HG03159 (cell line): ENCODE results near the gene FANCD2.
"Not testable (repeated sequence)": the region's sequence is repeated elsewhere in the genome, so short reads cannot be mapped to it uniquely, and the experiment has no call there.

Experiments
- ATAC-seq: cut with Tn5 transposase; IDR thresholded peaks from one replicate; pipeline ENCODE4 v1.9.1; 2021; ENCODE audit warnings: mild to moderate bottlenecking, moderate library complexity; ENCODE audit not compliant: unreplicated experiment

FANCD2 gene

GRCh38 chr3:10099041-10099440 is 72.8 kb downstream of the FANCD2 start:
- ATAC-seq = no peak

DNA sequence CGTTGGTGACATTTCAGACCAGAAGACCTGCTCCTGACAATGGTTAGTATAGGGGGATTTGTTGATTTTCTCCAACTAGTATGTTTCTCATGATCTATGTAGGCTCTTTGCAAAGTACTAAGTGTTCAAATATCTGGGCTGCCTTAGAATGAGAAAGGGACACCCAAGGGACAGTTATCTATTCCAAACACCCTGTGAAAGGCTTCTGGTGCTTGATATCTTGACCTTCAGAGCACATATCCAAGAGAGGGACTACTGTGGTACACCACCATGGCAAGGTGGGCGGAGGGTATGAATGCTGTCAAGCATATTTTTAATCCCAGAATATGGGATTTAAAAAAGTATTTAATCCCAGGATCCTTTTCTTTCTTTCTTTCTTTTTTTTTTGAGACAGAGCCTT is 80.7 kb downstream of the FANCD2 start:
- ATAC-seq = no peak

DNA sequence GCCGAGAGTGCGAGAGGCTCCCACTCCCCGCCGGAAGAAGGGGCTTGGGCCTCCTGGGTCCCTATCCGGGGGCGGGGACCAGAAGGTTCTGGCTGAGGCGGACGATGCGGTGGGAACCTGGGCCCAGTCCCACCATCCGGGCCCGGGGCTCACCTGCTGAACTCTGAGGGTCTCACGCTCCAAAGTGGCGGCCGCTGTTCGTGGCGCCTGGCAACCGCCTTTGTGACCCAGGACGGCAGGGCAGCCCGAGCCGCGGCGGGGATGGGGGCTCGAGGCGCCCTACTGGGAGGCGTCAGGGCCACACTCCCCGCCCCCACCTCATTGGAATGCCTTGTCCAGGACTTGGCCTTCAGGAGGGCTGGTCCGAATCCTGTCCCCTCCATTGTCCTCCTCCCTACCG is 81.9 kb downstream of the FANCD2 start, which contains the start of gene FANCD2OS:
TSS of gene FANCD2OS (minus strand) at position 165 of the 400 bp plus-strand sequence. CDS start 3,481 bp downstream, outside the sequence.
- no peak for ATAC-seq

GRCh38 chr3:10115326-10116137 is 89.3 kb downstream of the FANCD2 start, which contains the start of gene BRK1:
TSS of gene BRK1 (plus strand) at chr3:10115675. CDS start at chr3:10115702, 27 bp downstream.
- peak; percentile 97 for ATAC-seq

DNA sequence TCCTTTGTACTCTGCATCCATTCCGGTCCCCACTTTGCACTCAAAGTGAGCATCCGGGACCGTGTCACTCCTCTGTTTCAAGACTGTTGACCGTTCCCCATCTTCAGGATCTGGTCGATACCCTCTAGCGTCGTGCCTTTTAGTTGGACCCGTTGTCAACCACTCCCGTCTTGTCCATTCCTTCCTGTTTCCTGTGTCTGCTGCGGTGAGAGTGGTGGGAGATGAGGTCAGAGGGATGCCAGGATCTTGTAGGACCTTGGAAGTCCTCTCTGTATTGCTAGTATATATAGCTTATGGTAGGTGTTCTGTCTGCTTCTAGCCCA is 89.9 kb downstream of the FANCD2 start:
- ATAC-seq = peak; percentile 19

- no peak for ATAC-seq
Measured at GRCh38 chr3:10116928-10117327, 90.7 kb downstream of the FANCD2 start.

- ATAC-seq = no peak
Measured at GRCh38 chr3:10119376-10119775, 93.1 kb downstream of the FANCD2 start.

GRCh38 chr3:10121064-10121463 is 94.8 kb downstream of the FANCD2 start:
- ATAC-seq = no peak

GRCh38 chr3:10122724-10123123 is 96.5 kb downstream of the FANCD2 start:
- no peak for ATAC-seq

DNA sequence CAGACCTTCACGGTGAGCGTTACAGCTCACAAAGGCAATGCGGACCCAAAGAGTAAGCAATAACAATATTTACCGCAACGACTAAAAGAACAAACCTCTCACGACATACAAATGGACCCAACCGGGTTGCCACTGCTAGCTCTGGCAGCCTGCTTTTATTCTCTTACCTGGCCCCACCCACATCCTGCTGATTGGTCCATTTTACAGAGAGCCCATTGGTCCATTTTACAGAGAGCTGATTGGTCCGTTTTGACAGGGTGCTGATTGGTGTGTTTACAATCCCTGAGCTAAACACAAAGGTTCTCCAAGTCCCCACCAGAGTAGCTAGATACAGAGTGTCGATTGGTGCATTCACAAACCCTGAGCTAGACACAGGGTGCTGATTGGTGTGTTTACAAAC is 109.6 kb downstream of the FANCD2 start:
- ATAC-seq = not testable (repeated sequence)

- no peak for ATAC-seq
Measured at GRCh38 chr3:10136426-10137005, 110.3 kb downstream of the FANCD2 start.

- ATAC-seq = no peak
Measured at GRCh38 chr3:10137178-10137577, 110.9 kb downstream of the FANCD2 start.

DNA sequence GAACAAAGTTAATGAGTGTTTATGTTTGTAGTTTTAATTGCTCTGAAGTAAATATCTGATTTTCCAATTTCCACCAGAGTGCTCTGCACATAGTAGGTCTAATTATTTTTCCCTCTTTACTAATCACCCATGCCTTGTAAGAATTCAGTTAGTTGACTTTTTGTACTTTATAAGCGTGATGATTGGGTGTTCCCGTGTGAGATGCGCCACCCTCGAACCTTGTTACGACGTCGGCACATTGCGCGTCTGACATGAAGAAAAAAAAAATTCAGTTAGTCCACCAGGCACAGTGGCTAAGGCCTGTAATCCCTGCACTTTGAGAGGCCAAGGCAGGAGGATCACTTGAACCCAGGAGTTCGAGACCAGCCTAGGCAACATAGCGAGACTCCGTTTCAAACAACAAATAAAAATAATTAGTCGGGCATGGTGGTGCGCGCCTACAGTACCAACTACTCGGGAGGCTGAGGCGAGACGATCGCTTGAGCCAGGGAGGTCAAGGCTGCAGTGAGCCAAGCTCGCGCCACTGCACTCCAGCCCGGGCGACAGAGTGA is 114.8 kb downstream of the FANCD2 start:
- ATAC-seq = no peak

DNA sequence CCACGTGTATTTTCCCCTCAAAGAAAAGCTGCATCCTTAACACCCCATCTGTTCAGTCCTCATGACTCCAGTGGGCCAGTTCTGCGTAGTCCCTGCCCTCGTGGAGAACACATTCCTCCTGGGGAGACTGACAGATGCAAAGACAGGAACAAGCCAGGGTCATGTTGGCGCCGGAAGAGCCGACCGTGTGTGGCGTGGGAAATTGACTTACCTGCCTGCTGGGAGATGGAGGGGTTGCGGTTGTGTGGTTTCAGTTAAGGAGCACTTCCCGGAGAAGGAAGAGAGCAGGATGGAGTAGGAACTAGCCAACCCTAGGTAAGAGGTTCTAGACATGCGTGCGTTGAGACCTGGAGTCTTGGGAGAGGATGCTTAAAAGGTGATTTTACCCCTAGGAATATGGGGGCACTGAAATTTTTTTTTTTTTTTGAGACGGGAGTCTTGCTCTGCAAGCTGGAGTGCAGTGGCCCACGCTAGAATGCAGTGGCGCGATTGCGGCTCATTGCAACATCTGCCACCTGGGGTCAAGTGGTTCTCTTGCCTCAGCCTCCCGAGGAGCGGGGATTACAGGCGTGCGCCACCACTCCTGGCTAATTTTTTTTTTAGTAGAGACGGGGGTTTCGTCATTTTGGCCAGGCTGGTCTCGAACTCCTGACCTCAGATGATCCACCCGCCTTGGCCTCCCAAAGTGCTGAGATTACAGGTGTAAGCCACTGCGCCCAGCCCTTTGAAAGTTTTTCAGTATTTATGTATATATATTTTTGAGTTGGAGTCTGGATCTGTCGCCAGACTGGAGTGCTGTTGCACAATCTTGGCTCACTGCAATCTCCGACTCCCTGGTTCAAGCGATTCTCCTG is 116.7 kb downstream of the FANCD2 start:
- no peak for ATAC-seq

GRCh38 chr3:10145685-10146084 is 119.4 kb downstream of the FANCD2 start:
- ATAC-seq = no peak

- no peak for ATAC-seq
Measured at GRCh38 chr3:10149226-10149625, 123.0 kb downstream of the FANCD2 start.

- ATAC-seq = no peak
Measured at GRCh38 chr3:10150987-10151386, 124.8 kb downstream of the FANCD2 start.
